H1 (cell line): Measurements from ENCODE around the gene GDPD4. TPM values are rescaled to one million over a fixed set of nuclear protein-coding genes. Genes with fewer than 3 reads are reported as not detected.

Source experiments
- RNF2 ChIP-seq: fragments of 200-900, 300-1000 bp; sonication (generic); IDR thresholded peaks from 2 replicates; pipeline ENCODE4 v1.7.1; 2016; ENCODE audit warnings: borderline replicate concordance, low read depth, mild to moderate bottlenecking, antibody characterized with exemption, low read length; ENCODE audit not compliant: poor library complexity, severe bottlenecking; ENCODE audit errors: missing control alignments
- SRF ChIP-seq: IDR thresholded peaks from 2 replicates; pipeline ENCODE4 v1.6.1; 2011; ENCODE audit warnings: mild to moderate bottlenecking, low read depth, low read length, moderate library complexity
- polyA plus RNA-seq, 7 experiments: library from polyadenylated mRNA; depleted of rRNA in 3 of 7; stranded (reverse) in 5 of 7; unstranded in 2 of 7; fragments of >200 nt in 5 of 7; fragments of 200-250 nt in 2 of 7; gene quantifications; 1 replicate in 5 of 7; 2 replicates in 1 of 7; 4 replicates in 1 of 7; pipeline versions ENCODE4 v1.2.1 to v1.2.3, GENCODE V29; 2011 to 2013; ENCODE audit warnings: missing spikeins in 2 of 7, mixed read lengths in 2 of 7
- total RNA-seq: library from RNA; stranded (reverse); fragmentation: NEBNext Ultra II Directional; extraction: Animal tissue kit (Norgen Biotek cat#: 25700); gene quantifications from 2 replicates; pipeline ENCODE4 v1.2.1, GENCODE V29; 2021

GDPD4 gene
- total and polyA plus RNA-seq, 2 of the 8 experiments (the other 6 are each of a cell fraction or from before 2014, with no cell fraction given), result not detected

DNA sequence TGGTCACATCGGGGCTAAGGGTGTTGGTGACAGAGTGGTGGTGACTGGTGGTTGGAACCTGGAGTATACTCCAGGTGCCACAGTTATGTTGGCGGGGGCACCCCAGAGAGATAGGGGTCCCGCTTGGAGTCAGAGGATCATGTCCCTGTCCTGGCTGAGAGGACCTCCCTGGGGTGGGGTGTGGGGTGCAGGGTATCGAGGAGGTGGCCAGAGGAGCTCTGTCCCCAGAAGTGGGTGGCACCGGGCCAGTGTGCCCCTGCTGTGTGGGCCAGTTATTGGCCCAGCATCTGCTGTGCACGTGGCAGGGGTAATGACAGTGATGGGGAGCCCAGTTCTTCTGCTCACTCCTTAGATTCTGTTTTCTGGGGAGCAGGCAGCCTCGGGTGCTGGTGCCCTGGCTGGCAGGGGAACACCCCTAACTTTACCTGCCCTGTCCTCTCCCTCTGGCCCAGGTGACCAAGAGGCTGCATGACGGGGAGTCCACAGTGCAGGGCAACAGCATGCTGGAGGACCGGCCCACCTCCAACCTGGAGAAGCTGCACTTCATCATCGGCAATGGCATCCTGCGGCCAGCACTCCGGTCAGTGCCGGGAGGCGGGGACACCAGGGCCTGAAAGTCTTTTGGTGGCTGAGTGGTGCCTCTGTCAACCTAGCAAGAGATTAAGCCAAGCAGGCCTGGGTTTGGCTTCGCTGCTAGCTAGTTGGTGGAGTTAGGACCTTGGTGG lies 117.2 kb downstream of the GDPD4 start (continued):
- TF ChIP-seq RNF2 (no peak), SRF (no peak)
